GM12892 (cell line): ENCODE results near the gene AURKAIP1.

ENCODE experiments used
- POLR2A ChIP-seq: IDR thresholded peaks from 2 replicates; pipeline ENCODE4 v1.6.1; 2011; ENCODE audit warnings: low read depth, low read length, control low read depth
- TAF1 ChIP-seq: IDR thresholded peaks from 2 replicates; pipeline ENCODE4 v1.6.1; 2011; ENCODE audit warnings: low read depth, mild to moderate bottlenecking, control low read depth, low read length, borderline replicate concordance

DNA sequence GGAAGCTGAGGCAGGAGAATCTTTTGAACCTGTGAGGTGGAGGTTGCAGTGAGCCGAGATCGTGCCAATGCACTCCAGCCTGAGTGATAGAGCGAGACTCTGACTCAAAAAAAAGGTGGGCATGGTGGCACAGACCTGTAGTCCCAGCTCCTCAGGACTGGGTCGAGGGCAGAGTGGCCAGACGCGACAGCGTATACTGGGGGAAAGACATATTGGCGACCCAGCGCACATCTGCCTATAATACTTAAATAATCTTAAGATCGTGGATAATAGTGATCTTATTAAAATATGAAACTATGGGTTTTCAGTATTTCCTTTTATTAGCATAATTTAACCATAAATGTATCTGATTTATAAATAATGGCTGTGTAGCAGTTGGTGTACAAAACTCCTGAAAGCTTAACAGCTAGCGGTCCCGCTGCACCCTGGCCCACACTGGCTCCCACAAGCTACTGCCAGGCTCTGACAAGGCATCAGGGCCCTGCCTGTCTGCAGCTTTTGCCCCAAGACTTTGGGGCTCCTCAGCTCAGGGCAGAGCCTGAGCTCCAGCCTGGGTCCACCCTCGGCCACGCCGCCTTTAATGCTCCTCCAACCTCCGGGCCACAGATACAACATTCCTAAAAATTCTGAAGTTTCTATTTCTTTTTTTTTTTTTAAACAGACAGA lies 2.7 kb upstream of the AURKAIP1 start:
- TF ChIP-seq POLR2A (no peak), TAF1 (no peak)
